OCI-LY1 (cell line): ENCODE measurements around the gene PTPN22.

Source experiments
- H2AFZ ChIP-seq: fragments of 200-600 bp; sonication (generic), shearing (Covaris generic); 2 replicates; pipeline ENCODE4 v1.6.0; 2014; ENCODE audit warnings: antibody characterized with exemption, mild to moderate bottlenecking, low read length
- H3F3A ChIP-seq: fragments of 200-600 bp; sonication (generic), shearing (Covaris generic); 2 replicates; pipeline ENCODE4 v1.6.0; 2014; ENCODE audit warnings: mild to moderate bottlenecking, antibody characterized with exemption, low read length, moderate library complexity; ENCODE audit not compliant: insufficient read depth
- H3K27ac ChIP-seq: fragments of 200-600 bp; sonication (generic); 2 replicates; pipeline ENCODE4 v1.5.1; 2014; ENCODE audit warnings: low read length, mixed run types, mild to moderate bottlenecking, low read depth; ENCODE audit not compliant: poor library complexity, severe bottlenecking
- H3K27me3 ChIP-seq: fragments of 200-600 bp; sonication (generic); 2 replicates; pipeline ENCODE4 v1.6.0; 2014; ENCODE audit warnings: antibody characterized with exemption, mild to moderate bottlenecking, low read length, moderate library complexity; ENCODE audit not compliant: insufficient read depth
- H3K36me3 ChIP-seq: fragments of 200-600 bp; sonication (generic); 2 replicates; pipeline ENCODE4 v1.6.1; 2014; ENCODE audit warnings: mild to moderate bottlenecking, antibody characterized with exemption, low read length, moderate library complexity, mixed read lengths; ENCODE audit not compliant: insufficient read depth
- H3K4me1 ChIP-seq: fragments of 200-600 bp; sonication (generic); 2 replicates; pipeline ENCODE4 v1.5.1; 2014; ENCODE audit warnings: mild to moderate bottlenecking, low read length, moderate library complexity; ENCODE audit not compliant: insufficient read depth, severe bottlenecking
- H3K4me2 ChIP-seq: fragments of 200-600 bp; sonication (generic), shearing (Covaris generic); 2 replicates; pipeline ENCODE4 v1.6.1; 2014; ENCODE audit warnings: low read length
- H3K4me3 ChIP-seq: fragments of 200-600 bp; sonication (generic); 2 replicates; pipeline ENCODE4 v1.5.1; 2014; ENCODE audit warnings: low read length, low read depth, mild to moderate bottlenecking, mixed read lengths; ENCODE audit not compliant: poor library complexity, severe bottlenecking
- H3K79me2 ChIP-seq: fragments of 200-600 bp; shearing (Covaris generic); 2 replicates; pipeline ENCODE4 v1.6.1; 2016; ENCODE audit warnings: mixed run types, low read length, mixed read lengths; ENCODE audit not compliant: insufficient read depth
- H3K9ac ChIP-seq: fragments of 200-600 bp; sonication (generic), shearing (Covaris generic); 2 replicates; pipeline ENCODE4 v1.6.1; 2014; ENCODE audit warnings: mild to moderate bottlenecking, low read length, mixed read lengths
- H3K9me2 ChIP-seq: fragments of 200-600 bp; sonication (generic), shearing (Covaris generic); 2 replicates; pipeline ENCODE4 v1.6.1; 2014; ENCODE audit warnings: low read depth, mild to moderate bottlenecking, low read length, mixed read lengths
- H3K9me3 ChIP-seq: fragments of 200-600 bp; shearing (Covaris generic); 2 replicates; pipeline ENCODE4 v1.6.1; 2014; ENCODE audit warnings: low read length, mixed read lengths
- H4K20me1 ChIP-seq: fragments of 200-600 bp; sonication (generic), shearing (Covaris generic); 2 replicates; pipeline ENCODE4 v1.6.0; 2016; ENCODE audit warnings: mild to moderate bottlenecking, low read length; ENCODE audit not compliant: insufficient read depth
- CTCF ChIP-seq: fragments of 200-600 bp; sonication (generic), shearing (Covaris generic); IDR thresholded peaks from 2 replicates; pipeline ENCODE4 v1.5.1; 2017; ENCODE audit warnings: mild to moderate bottlenecking, antibody characterized with exemption, low read length, moderate library complexity, mixed read lengths
- EZH2 ChIP-seq: fragments of 200-600 bp; sonication (generic), shearing (Covaris generic); IDR thresholded peaks from 2 replicates; pipeline ENCODE4 v1.8.0; 2017; ENCODE audit warnings: borderline replicate concordance, mixed run types, mild to moderate bottlenecking, antibody characterized with exemption, low read length, moderate library complexity, mixed read lengths

PTPN22 gene

GRCh38 chr1:113783254-113784103, 88.0 kb downstream of the PTPN22 start:
- H3K27me3 ChIP-seq = no peaks in the 10 kb centered on the region
- H3K36me3 ChIP-seq = no peaks in the 10 kb centered on the region
- no peak overlapping the region for H3K9ac ChIP-seq
- no peaks in the 10 kb centered on the region for H3K9me3 ChIP-seq
- H3K4me3 ChIP-seq = no peak overlapping the region
- H3K27ac ChIP-seq = peak overlapping the region; percentile 71
- H3K4me2 ChIP-seq = peak overlapping the region; percentile 38; the same call in 1 of the 2 replicates
- no peaks in the 10 kb centered on the region for H3F3A ChIP-seq
- no peak overlapping the region for H2AFZ ChIP-seq
- no peaks in the 10 kb centered on the region for H4K20me1 ChIP-seq
- H3K9me2 ChIP-seq = no peaks in the 10 kb centered on the region
- peaks cover 36% of the 10 kb centered on the region for H3K4me1 ChIP-seq
- no peak for TF ChIP-seq EZH2
- no peak for TF ChIP-seq CTCF
- H3K79me2 ChIP-seq = peaks cover 41% of the 10 kb centered on the region

- peaks cover 41% of the 10 kb centered on the region for H3K79me2 ChIP-seq
Observed at GRCh38 chr1:113782406-113782805, 89.1 kb downstream of the PTPN22 start.

GRCh38 chr1:113780374-113781146, 91.0 kb downstream of the PTPN22 start:
- no peak for TF ChIP-seq EZH2
- no peak for TF ChIP-seq CTCF

More at GRCh38 chr1:113782406-113782805, 89.1 kb downstream of the PTPN22 start:
- TF ChIP-seq EZH2 (no peak), CTCF (no peak)
- no peak overlapping the region for H3K4me3 ChIP-seq
- peaks cover 3% of the 10 kb centered on the region; the same call in 1 of the 2 replicates for H3K36me3 ChIP-seq
- H3K4me1 ChIP-seq = peaks cover 36% of the 10 kb centered on the region
- no peak overlapping the region for H3K27ac ChIP-seq
- H3K9me2 ChIP-seq = no peaks in the 10 kb centered on the region
- no peak overlapping the region for H3K9ac ChIP-seq
- no peak overlapping the region for H3K4me2 ChIP-seq
- H3K27me3 ChIP-seq = no peaks in the 10 kb centered on the region
- no peaks in the 10 kb centered on the region for H3K9me3 ChIP-seq
- no peaks in the 10 kb centered on the region for H3F3A ChIP-seq
- H2AFZ ChIP-seq = no peak overlapping the region
- no peaks in the 10 kb centered on the region for H4K20me1 ChIP-seq

More at GRCh38 chr1:113780374-113781146, 91.0 kb downstream of the PTPN22 start:
- no peaks in the 10 kb centered on the region for H3K9me2 ChIP-seq
- H2AFZ ChIP-seq = no peak overlapping the region
- no peak overlapping the region for H3K9ac ChIP-seq
- H4K20me1 ChIP-seq = no peaks in the 10 kb centered on the region
- H3K4me1 ChIP-seq = peaks cover 36% of the 10 kb centered on the region
- H3K79me2 ChIP-seq = peaks cover 41% of the 10 kb centered on the region
- no peaks in the 10 kb centered on the region for H3F3A ChIP-seq
- peaks cover 19% of the 10 kb centered on the region for H3K36me3 ChIP-seq
- H3K4me3 ChIP-seq = no peak overlapping the region
- H3K27ac ChIP-seq = no peak overlapping the region
- H3K9me3 ChIP-seq = no peaks in the 10 kb centered on the region
- no peaks in the 10 kb centered on the region for H3K27me3 ChIP-seq
- no peak overlapping the region; the same call in 1 of the 2 replicates for H3K4me2 ChIP-seq
